ENCODE data around the gene SHFL.
A peak's percentile ranks its signal among the peaks of the same experiment; 100 is the strongest.

SHFL gene

DNA sequence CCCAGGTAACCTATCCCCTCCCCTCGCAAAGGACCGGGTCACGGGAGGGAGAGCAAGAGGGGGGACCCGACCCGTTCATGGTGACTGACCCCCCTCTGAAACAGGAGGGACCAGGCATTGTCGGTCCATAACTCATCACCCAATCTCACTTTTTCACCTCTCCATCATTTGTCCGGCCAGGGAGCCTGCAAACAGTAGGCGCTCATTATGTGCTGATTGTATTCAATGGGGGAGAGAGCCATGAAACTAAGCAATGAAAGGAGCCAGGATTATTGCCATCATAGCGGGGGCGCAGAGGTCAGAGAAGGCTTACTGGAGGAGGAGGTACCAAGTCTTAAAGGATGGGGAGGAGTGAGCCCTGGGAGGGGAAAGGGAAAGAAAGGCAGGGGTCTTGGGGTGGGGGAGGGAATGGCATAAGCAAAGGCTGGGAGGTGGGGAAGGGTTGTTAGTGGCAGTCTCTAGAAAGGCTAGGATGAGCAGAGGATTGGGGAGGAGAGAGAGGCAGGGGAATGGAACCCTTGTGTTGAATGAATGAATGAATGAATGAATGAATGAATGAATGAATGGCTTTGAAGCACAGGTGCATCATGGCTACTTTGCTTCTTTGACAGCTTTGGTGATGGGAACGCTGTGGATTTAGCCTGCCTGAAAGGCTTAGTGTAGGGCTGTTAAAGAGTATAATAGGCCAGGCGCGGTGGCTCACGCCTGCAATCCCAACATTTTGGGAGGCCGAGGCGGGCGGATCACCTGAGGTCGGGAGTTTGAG, 1.4 kb downstream of the SHFL start:
- DNase-seq = no peak

- DNase-seq = no peak
Observed at GRCh38 chr19:10088949-10089554, 2.9 kb downstream of the SHFL start.

GRCh38 chr19:10089801-10090375, 3.8 kb downstream of the SHFL start:
- DNase-seq = no peak

GRCh38 chr19:10091370-10091687, 5.2 kb downstream of the SHFL start:
- DNase-seq = no peak

DNA sequence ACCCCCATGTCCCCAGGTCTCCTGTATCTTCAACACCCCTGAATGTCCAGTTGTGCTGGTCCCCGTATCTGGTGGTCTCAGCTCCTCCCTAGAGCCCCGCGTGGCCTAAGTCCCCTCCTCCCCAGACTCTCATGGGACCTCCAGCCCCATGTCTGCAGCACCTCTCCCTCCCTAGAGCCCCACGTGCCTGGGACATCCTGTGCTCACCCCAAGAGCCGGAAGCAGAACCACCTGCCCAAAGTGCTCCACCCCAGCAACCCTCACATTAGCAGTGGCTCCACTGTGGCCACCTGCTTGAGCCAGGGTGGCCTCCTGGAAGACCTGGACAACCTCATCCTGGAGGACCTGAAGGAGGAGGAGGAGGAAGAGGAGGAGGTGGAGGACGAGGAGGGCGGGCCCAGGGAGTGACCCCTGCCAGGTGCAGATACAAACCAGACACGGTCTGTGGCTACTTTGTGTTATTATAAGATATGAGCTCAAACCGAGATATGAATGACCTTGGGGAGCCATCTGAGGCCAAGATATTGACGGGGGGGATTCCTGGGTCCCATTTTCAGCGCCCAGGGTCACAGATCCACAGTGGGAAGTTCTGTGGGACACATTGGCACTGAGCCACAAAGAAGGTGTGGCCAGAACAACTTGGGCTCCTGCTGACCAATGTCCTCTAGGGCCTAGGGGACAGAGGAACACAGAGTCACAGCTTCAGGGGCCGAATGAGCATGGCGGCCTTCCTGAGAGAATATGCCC, 6.0 kb downstream of the SHFL start:
- DNase-seq = no peak

DNA sequence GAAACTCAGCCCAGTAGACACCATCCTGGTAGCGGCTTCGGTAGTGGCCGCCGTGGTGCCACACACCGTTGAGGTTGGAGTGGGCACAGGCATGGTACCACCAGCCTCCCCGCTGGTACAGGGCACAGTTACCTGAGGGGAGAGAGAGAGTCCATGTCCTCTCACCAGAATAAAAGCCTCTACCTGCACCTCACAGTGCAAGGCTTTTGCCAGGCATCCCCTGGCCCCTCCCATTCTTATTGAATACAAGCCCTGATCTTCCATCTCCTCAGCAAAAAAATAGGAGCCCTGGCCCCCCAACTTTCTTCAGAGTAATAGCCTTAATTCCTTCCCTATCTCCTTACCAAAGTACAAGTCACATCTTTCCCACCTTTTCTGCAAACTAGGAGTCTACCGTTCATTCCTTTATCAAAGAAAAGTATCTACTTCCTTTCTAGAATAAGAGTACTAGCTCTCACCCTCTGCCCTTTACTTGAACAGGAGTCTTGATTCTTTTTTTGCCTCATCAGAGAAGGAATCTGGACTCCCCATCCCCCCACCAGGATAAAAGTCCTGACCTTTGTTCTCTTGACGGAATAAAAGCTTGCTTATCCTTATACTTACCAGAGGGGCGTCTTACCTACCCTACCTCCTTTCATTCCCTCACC, 6.7 kb downstream of the SHFL start:
- no peak for DNase-seq

- DNase-seq = no peak
Observed at GRCh38 chr19:10093295-10094186, 7.4 kb downstream of the SHFL start.

GRCh38 chr19:10095622-10095947, 9.5 kb downstream of the SHFL start:
- DNase-seq = no peak

DNA sequence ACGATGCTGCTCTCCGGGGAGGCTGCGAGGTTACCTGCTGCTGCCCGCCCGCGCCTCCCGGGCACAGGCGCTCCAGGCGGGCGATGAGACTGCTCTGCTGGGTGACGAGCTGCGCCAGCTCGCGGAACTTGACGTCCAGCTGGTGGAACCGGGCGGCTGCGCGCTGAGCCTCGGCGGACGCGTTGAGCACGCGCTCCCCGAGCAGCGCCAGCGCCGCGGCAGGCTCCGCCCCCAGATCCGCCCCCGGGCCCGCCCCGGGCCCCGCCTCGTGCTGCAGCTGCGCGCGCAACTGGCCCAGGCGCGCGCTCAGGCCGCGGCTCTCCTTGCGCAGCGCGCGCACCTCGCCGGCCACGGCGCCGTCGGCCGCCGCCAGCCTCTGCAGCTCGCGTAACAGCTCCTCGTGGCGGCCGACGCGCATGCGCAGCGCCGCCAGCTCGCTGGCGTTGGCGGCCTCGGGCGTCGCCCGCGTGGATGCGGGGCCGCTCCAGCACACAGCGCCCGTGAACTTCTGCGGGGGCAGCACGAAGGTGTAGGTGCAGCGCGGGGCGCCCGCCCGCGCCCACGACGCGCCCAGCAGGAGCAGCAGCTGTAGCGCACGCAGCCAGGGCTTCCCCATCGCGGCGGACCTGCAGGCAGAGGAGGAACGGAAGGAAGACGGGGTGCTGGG, 10.0 kb downstream of the SHFL start:
- peak in 54 of 56 donors; percentile 49 to 96 (median 80) for DNase-seq

GRCh38 chr19:10096615-10096963, 10.5 kb downstream of the SHFL start:
- DNase-seq = peak in 2 of 56 donors; percentile 47 to 52

- no peak for DNase-seq
Observed at GRCh38 chr19:10100163-10100785, 14.2 kb downstream of the SHFL start.

DNA sequence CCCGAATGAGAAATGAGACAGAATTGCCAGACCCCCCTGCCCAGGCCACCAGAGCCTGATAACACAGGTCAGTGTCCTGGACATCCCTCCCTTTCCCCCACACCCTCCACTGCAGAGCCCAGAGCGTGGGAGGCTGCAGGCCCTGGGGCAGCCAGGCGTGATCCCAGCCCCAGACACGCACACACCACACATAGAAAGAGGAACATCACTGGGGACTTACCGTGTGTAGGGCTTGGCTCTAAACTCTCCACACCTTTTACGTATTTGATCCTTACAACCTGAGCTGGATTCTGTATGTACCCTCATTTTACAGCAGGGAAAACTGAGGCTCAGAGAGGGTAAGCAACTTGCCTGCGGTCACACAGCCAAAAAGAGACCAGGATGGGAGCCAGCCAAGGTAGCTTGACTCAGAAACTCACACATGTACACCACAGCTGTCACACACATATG, 16.7 kb downstream of the SHFL start:
- no peak for DNase-seq

DNA sequence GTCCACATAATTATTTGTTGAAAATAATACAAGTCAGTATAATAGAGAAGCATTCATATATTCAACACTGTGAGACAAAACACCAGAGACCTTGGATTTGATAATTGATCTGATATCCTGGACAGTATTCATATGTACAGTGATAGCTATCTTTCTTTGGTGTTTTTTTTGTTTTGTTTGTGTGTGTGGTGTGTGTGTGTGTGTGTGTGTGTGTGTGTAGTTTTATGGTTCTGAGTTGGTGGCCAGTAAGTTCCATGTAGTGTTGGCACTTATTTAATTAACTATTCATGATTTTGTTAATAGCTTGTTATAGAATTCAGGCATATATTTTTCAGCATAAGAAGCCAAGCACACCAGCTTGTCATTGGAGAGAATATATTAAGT, 18.0 kb downstream of the SHFL start:
- no peak for DNase-seq

DNA sequence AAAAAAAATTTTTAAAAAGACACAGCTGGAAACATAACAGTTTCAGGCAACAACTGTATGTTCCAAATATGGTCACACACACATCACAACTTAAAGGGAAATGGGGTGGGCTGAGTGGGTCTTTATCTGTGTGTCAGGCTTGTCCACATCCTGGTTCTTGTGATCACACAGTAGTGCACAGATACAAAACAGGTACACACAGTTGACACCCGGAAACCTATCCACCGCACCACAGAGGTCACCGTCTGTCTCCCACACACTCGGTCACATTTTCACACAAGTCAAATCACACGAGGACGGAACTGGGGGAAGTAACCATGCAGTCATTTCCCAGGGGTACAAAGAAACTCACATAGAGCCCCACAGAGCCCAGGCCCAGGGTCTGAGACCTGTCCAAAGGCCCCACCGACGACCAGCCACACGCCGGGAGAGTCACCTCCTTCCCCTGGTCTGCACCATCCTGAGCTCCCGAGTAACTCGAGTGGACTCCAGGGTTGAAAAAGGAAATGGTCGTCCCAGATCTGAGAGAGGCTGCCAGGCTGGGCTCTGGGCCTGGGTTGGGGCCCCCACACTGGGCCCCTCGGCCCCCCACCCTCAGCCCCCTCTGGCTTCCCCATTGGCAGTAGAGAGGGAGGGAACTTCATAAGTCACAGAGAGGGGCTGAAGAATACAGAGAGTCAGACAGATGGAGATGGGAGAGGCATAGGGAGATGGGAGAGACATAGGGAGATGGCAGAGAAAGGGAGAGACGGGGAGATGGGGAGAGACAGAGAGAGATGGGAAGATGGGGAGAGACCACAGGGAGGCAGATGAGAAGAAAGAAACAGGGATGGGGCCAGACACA, 18.8 kb downstream of the SHFL start:
- DNase-seq = no peak

- DNase-seq = no peak
Observed at GRCh38 chr19:10105509-10106099, 19.5 kb downstream of the SHFL start.

GRCh38 chr19:10106100-10106936, 20.2 kb downstream of the SHFL start, which contains the start of gene PPAN:
Gene PPAN, plus strand, starts transcription at chr19:10106362. Its CDS starts 33 bp downstream, at chr19:10106395.
- DNase-seq = peak; percentile 73 to 98 (median 95)

- no peak for DNase-seq
Observed at GRCh38 chr19:10107254-10107653, 21.1 kb downstream of the SHFL start.
